ENCODE data around the gene CACNA1F.

- TF ChIP-seq CTCF (conservative IDR thresholded peaks at IDR 0.05; ENCODE audit: low read depth, low read length) (no peak), EZH2phosphoT487 (IDR thresholded peaks at IDR 0.05; ENCODE audit: borderline replicate concordance, low read length) (no peak)
Measured at GRCh38 chrX:49187028-49187394, 46.1 kb downstream of the CACNA1F start.
